C4-2B (cell line): ENCODE results near the gene ADAM8.

Experiments
- ZFX ChIP-seq: fragments of 450-650 bp; IDR thresholded peaks from 2 replicates; pipeline ENCODE4 v1.6.1; 2017
- TF ChIP-seq, protein P1 (sequence below): fragments of 450-650 bp; conservative IDR thresholded peaks from 2 replicates; pipeline ENCODE4 v1.5.1; 2017; ENCODE audit warnings: mild to moderate bottlenecking

DNA sequence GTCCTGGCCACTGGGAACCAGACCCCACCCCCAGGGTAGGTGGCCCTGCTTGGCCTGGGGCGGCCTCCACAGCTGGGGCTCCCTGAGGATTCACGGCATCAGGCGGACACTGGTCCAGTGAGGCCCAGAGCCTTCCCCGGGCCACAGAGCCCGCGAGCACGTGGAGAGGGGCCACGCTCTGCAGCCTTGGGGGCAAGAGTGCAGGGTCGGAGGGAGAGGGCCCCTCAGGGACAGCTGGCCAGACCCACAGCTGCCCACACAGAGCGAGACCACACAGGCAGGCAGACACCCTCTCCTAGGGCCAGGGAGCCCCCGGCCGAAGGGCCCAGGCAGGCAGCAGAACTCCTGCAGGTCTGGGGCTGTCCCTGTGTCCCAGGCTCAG, 28.3 kb downstream of the ADAM8 start:
- TF ChIP-seq, protein P1, sequence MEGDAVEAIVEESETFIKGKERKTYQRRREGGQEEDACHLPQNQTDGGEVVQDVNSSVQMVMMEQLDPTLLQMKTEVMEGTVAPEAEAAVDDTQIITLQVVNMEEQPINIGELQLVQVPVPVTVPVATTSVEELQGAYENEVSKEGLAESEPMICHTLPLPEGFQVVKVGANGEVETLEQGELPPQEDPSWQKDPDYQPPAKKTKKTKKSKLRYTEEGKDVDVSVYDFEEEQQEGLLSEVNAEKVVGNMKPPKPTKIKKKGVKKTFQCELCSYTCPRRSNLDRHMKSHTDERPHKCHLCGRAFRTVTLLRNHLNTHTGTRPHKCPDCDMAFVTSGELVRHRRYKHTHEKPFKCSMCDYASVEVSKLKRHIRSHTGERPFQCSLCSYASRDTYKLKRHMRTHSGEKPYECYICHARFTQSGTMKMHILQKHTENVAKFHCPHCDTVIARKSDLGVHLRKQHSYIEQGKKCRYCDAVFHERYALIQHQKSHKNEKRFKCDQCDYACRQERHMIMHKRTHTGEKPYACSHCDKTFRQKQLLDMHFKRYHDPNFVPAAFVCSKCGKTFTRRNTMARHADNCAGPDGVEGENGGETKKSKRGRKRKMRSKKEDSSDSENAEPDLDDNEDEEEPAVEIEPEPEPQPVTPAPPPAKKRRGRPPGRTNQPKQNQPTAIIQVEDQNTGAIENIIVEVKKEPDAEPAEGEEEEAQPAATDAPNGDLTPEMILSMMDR, result no peak
- TF ChIP-seq ZFX, result no peak
